Measurements from ENCODE around the gene FAM168A. TPM values are rescaled to one million over a fixed set of nuclear protein-coding genes. Genes with fewer than 3 reads are reported as not detected.

The FAM168A gene
- total RNA-seq, 1 experiment from 2014 or later: 30.4 TPM

DNA sequence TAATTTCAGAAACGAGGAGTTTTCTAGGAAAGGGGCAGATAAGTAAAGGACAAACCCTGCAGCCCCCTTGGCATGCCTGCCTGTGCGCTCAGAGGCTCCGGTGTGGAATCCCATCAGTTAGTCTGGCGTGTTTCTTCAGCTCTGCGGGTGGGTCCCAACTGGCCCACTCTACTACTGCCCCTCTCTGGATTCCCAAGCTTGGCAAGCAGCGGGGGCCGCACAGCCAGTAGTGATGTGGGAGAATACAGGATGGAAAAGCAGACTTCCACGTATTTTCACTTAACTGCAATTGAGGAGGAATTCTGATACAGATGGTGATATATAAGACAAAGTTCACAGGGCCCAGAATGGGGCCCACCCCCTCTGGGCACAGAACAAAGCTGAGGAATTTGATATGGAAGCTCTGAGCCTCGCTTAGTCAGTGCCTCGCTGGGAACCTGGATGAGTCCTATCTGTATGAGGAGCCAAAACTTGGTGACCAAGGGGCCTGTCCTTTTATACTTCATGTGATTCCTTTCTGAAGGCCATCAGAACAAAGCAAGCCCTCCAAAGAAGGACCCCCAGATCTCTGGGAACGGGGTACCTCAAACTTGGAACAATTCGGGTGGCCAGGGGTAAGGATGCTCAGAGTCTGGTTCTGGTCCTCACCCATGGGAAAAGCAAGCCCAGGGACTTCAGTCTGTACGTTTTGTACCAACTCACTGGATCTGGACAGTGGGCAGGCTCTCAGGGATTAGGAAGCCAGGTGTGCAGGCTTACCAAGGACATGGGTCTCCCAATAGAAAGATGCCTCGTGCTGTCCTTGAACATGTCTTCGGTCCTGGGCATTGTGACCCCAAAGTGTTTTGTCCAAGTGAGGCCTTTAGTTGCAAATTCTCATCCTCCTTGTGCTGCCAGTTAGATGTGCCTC, 195.7 kb downstream of the FAM168A start:
- no TSS peak for BruUV-seq (replicated peaks)
- intact Hi-C loops (cut with micrococcal nuclease; ENCODE audit: unreplicated experiment): no loop called here
- H3K27ac Mint-ChIP-seq (ENCODE audit: unreplicated experiment): no peak overlapping the region
- no peaks in the 10 kb centered on the region for H3K9me3 Mint-ChIP-seq (ENCODE audit: low read depth, unreplicated experiment)
- H3K36me3 Mint-ChIP-seq (ENCODE audit: insufficient read depth, unreplicated experiment): peaks cover 7% of the 10 kb centered on the region
- DNase-seq: no peak
- no peaks in the 10 kb centered on the region for H3K4me1 Mint-ChIP-seq (ENCODE audit: low read depth, unreplicated experiment)
- TF ChIP-seq, protein P1, sequence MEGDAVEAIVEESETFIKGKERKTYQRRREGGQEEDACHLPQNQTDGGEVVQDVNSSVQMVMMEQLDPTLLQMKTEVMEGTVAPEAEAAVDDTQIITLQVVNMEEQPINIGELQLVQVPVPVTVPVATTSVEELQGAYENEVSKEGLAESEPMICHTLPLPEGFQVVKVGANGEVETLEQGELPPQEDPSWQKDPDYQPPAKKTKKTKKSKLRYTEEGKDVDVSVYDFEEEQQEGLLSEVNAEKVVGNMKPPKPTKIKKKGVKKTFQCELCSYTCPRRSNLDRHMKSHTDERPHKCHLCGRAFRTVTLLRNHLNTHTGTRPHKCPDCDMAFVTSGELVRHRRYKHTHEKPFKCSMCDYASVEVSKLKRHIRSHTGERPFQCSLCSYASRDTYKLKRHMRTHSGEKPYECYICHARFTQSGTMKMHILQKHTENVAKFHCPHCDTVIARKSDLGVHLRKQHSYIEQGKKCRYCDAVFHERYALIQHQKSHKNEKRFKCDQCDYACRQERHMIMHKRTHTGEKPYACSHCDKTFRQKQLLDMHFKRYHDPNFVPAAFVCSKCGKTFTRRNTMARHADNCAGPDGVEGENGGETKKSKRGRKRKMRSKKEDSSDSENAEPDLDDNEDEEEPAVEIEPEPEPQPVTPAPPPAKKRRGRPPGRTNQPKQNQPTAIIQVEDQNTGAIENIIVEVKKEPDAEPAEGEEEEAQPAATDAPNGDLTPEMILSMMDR (IDR thresholded peaks at IDR 0.05; ENCODE audit: unreplicated experiment): no peak
- CTCF ChIA-PET: interaction anchor here (1.1 kb wide), 1 partner anchor 529 kb away, joined by 5 read pairs; no protein-coding TSS in a partner anchor
- H3K4me3 Mint-ChIP-seq (ENCODE audit: low read depth, unreplicated experiment): no peak overlapping the region
- H3K27me3 Mint-ChIP-seq (ENCODE audit: unreplicated experiment): no peaks in the 10 kb centered on the region

DNA sequence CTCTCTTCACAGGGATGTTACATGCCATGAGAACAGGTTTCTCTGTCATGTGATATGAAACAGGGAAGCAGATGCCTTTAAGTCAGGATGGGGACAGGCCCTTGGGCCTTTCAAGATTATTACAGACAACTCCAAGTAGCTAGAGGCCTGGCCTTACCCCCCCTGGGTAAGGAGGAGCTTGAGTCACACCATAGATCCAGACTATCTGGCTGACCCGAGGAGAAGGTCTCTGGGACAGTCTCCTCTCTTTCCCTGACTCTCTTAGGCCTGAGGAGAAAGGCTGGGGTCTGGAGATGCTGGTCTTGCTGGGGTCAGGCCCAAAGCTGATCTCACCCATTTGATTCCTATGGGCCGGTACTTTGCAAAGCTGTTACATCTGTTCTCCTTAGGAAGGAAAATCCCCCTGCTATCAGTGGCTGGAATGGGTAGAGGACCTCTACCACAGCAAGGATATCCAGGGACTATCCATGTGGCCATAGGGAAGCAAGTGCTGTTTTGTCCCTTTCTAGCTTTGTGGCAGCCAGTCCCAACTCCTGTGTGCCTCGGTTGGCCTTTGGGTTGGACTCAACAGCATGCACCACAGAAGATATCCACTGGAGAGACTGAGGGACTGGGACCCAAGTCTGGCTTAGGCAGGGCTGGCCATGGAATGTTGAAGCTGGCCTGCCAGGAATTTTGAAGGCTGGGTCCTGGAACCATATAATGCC, 196.5 kb downstream of the FAM168A start:
- BruUV-seq (replicated peaks): no TSS peak
- TF ChIP-seq, protein P1 (IDR thresholded peaks at IDR 0.05; ENCODE audit: unreplicated experiment): no peak
- no peaks in the 10 kb centered on the region for H3K9me3 Mint-ChIP-seq (ENCODE audit: low read depth, unreplicated experiment)
- no peak for DNase-seq
- no peak overlapping the region for H3K4me3 Mint-ChIP-seq (ENCODE audit: low read depth, unreplicated experiment)
- peaks cover 15% of the 10 kb centered on the region for H3K36me3 Mint-ChIP-seq (ENCODE audit: insufficient read depth, unreplicated experiment)
- intact Hi-C loops (cut with micrococcal nuclease; ENCODE audit: unreplicated experiment): no loop called here
- no peak overlapping the region for H3K27ac Mint-ChIP-seq (ENCODE audit: unreplicated experiment)
- CTCF ChIA-PET: no interaction called here
- no peaks in the 10 kb centered on the region for H3K4me1 Mint-ChIP-seq (ENCODE audit: low read depth, unreplicated experiment)
- H3K27me3 Mint-ChIP-seq (ENCODE audit: unreplicated experiment): no peaks in the 10 kb centered on the region

DNA sequence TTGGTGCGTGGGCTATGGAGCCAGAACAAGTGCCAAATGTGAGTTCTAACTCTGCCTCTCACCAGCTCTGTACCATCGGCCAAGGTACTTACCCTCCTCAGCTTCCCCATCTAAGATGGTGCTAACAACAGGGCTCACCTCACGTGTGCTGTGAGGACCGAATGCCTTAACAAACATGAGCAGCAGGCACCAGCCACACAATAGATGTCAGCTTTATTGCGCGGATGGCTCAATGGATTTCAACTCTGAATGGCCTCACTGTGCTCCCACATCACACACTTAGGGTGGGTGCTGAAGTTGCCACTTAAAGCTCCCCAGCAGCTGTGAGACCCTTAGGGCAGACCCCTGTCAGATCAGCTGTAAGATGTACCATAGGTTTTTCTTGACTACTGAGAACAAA, 197.6 kb downstream of the FAM168A start:
- no peaks in the 10 kb centered on the region for H3K9me3 Mint-ChIP-seq (ENCODE audit: low read depth, unreplicated experiment)
- intact Hi-C loops (cut with micrococcal nuclease; ENCODE audit: unreplicated experiment): no loop called here
- CTCF ChIA-PET: interaction anchor here (1.8 kb wide), 1 partner anchor 49 kb away, joined by 8 read pairs; no protein-coding TSS in a partner anchor

DNA sequence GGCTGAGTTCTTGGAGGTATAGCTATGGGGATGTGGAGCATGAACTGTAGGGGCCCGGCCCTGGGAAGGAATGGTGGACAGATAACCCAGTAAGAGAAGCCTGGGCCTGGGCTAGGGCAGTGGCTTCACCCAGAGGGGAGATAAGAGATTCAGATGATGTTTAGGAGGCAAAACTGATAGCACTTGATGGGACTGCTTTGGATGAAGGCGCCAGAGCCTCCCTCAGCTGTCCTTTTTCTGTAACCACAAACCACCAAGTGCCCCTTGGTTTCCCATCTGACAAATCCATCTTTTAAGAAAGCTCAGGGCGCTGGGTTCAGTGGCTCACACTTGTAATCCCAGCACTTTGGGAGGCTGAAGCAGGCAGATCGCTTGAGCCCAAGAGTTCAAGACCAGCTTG, 198.3 kb downstream of the FAM168A start:
- CTCF ChIA-PET: interaction anchor here (1.8 kb wide), 1 partner anchor 49 kb away, joined by 8 read pairs; no protein-coding TSS in a partner anchor
- H3K4me3 Mint-ChIP-seq (ENCODE audit: low read depth, unreplicated experiment): no peak overlapping the region
- no peaks in the 10 kb centered on the region for H3K9me3 Mint-ChIP-seq (ENCODE audit: low read depth, unreplicated experiment)
- H3K36me3 Mint-ChIP-seq (ENCODE audit: insufficient read depth, unreplicated experiment): peaks cover 27% of the 10 kb centered on the region
- TF ChIP-seq, protein P1 (IDR thresholded peaks at IDR 0.05; ENCODE audit: unreplicated experiment): no peak
- no peaks in the 10 kb centered on the region for H3K4me1 Mint-ChIP-seq (ENCODE audit: low read depth, unreplicated experiment)
- no TSS peak for BruUV-seq (replicated peaks)
- no peaks in the 10 kb centered on the region for H3K27me3 Mint-ChIP-seq (ENCODE audit: unreplicated experiment)
- DNase-seq: no peak
- intact Hi-C loops (cut with micrococcal nuclease; ENCODE audit: unreplicated experiment): no loop called here
- no peak overlapping the region for H3K27ac Mint-ChIP-seq (ENCODE audit: unreplicated experiment)

More for the DNA sequence above, 197.6 kb downstream of the FAM168A start:
- no peak overlapping the region for H3K27ac Mint-ChIP-seq (ENCODE audit: unreplicated experiment)
- no peaks in the 10 kb centered on the region for H3K4me1 Mint-ChIP-seq (ENCODE audit: low read depth, unreplicated experiment)
- BruUV-seq (replicated peaks): no TSS peak
- no peak for DNase-seq
- peaks cover 23% of the 10 kb centered on the region for H3K36me3 Mint-ChIP-seq (ENCODE audit: insufficient read depth, unreplicated experiment)
- TF ChIP-seq, protein P1 (IDR thresholded peaks at IDR 0.05; ENCODE audit: unreplicated experiment): no peak
- no peak overlapping the region for H3K4me3 Mint-ChIP-seq (ENCODE audit: low read depth, unreplicated experiment)
- no peaks in the 10 kb centered on the region for H3K27me3 Mint-ChIP-seq (ENCODE audit: unreplicated experiment)

All from Calu3 (cell line).